Muscle layer of colon (tissue), 2 donors: ENCODE data around the gene MRPL51.
"Not testable (repeated sequence)": the region's sequence is repeated elsewhere in the genome, so short reads cannot be mapped to it uniquely, and the experiment has no call there.

Source experiments
- H3K27ac ChIP-seq: one replicate; pipeline ENCODE4 v1.7.0; 2013; ENCODE audit warnings: low read depth, mild to moderate bottlenecking, low read length, moderate library complexity
- H3K27me3 ChIP-seq, 2 donors: one replicate each; pipeline ENCODE4 v1.7.0; 2013; ENCODE audit warnings: low read length in 2 of 2, mild to moderate bottlenecking in 2 of 2; ENCODE audit not compliant: insufficient read depth in 2 of 2, control insufficient read depth in 1 of 2
- H3K36me3 ChIP-seq: one replicate; pipeline ENCODE4 v1.7.0; 2013; ENCODE audit warnings: mild to moderate bottlenecking, low read length; ENCODE audit not compliant: insufficient read depth
- H3K4me1 ChIP-seq: one replicate; pipeline ENCODE4 v1.7.0; 2013; ENCODE audit warnings: mild to moderate bottlenecking, low read length; ENCODE audit not compliant: insufficient read depth
- H3K4me3 ChIP-seq, 2 donors: one replicate each; pipeline ENCODE4 v1.7.0; 2013; ENCODE audit warnings: low read length in 2 of 2, low read depth in 1 of 2, mild to moderate bottlenecking in 1 of 2, moderate library complexity in 1 of 2
- H3K9ac ChIP-seq: one replicate; pipeline ENCODE4 v1.7.0; 2013; ENCODE audit warnings: low read length
- H3K9me3 ChIP-seq: one replicate; pipeline ENCODE4 v1.7.0; 2013; ENCODE audit warnings: mild to moderate bottlenecking, low read length
- donor health status: abdominal sarcoma.
- donor health status: Adenocarcinoma of cecum.

Gene MRPL51

DNA sequence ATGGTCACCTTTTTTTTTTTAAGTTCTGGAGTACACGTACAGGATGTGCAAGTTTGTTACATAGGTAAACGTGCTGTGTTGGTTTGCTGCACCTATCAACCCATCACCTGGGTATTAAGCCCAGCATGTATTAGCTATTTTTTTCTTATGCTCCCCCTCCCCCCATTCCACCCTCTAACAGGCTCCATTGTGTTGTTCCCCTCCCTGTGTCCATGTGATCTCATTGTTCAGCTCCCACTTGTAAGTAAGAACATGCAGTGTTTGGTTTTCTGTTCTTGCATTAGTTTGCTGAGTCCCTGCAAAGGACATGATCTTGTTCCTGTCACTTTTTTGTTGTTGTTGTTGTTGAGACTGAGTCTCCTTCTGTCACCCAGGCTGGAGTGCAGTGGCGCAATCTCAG lies 4.2 kb upstream of the MRPL51 start:
- Histone ChIP-seq H3K4me1 (peaks cover 17% of the 10 kb centered on the region), H3K36me3 (peaks cover 26% of the 10 kb centered on the region)
- H3K4me3 ChIP-seq, H3K9me3 ChIP-seq, H3K27me3 ChIP-seq, H3K27ac ChIP-seq, H3K9ac ChIP-seq: not testable (repeated sequence)

DNA sequence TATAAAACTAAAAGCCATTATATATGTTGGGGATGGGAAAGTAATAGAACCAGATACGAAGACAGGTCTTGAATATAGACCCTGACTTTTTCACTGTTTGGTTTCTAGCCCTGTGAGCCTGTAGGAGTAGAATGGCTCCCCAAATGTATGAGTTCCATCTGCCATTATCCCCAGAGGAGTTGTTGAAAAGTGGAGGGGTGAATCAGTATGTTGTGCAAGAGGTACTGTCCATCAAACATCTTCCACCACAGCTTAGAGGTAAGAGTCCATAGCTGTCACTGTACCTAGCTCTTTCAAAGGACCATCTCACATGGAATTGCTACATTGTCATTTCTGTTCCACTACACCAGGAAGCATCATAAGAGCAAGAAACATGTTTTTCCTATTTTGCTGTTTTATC lies 1.9 kb upstream of the MRPL51 start:
- Histone ChIP-seq H3K27ac (peak overlapping the region; percentile 100), H3K27me3 (no peaks in the 10 kb centered on the region), H3K9ac (peak overlapping the region; percentile 15), H3K36me3 (peaks cover 37% of the 10 kb centered on the region), H3K4me3 (peak overlapping the region in 1 of 2 donors; percentile 100), H3K9me3 (no peaks in the 10 kb centered on the region), H3K4me1 (peaks cover 22% of the 10 kb centered on the region)

DNA sequence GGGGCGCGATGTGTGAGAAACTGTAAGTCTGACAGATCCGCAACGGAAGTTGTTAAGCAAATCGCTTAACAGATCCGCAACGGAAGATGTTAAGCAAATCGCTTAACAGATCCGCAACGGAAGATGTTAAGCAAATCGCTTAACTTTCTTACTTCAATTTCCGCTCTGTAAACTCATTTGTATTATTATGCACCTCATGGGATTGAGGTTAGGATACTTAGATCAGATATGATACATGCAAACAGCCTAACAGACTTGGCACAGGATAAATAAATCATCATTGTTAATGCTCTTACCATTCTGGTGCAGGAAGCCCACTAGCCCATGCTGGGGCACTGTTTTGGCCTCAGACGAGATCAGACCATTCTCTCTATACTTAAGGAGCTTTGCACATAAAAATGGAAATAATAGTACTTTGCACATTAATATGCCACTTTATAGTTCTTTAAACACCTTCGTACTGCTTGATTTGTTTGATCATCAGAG lies 1.2 kb upstream of the MRPL51 start:
- Histone ChIP-seq H3K36me3 (peaks cover 37% of the 10 kb centered on the region), H3K27ac (peak overlapping the region; percentile 100), H3K4me1 (peaks cover 22% of the 10 kb centered on the region), H3K4me3 (peak overlapping the region; percentile 31 to 100), H3K9ac (peak overlapping the region; percentile 15), H3K27me3 (no peaks in the 10 kb centered on the region), H3K9me3 (no peaks in the 10 kb centered on the region)

DNA sequence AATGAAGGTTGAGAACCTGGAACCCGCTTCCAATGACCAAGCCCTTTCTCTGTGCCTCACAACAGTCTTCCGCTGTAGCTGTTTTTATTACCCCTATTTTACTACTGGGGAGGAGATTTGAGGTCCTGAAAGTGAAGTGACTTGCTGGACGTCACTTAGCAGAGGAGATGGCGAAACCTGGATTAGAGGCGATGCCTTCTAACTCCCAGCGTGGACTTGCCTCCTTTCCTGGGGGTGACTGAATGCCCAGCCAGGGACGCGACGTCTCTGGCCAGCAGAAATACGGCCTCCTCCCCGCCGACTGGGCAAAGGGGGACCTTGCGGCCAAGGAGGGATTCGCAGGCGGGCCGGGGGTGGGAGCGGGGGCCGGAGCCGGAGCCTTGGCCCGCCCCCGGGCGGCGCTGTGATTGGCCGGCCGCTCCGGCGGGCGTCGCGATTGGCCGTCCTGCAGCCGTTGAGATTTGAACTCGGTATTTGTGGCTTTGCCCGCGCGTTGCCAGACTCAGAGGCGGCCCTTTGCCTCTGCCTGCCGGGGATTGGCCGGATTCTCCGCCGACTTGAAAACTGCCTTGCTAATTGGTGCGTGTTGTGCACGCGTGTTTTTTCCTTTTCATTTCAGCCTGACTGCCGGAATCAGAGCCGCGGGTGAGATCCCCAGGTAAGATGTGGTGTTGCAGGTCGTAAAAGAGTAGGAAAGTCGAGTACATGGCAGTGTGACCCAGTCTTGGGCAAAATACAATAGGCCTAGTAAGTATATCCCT lies 615 bp upstream of the MRPL51 start, which contains the start of gene NCAPD2:
Gene NCAPD2 (plus strand): TSS at position 606 of the 761 bp plus-strand sequence. CDS start 997 bp downstream, outside the sequence.
- no peaks in the 10 kb centered on the region for H3K27me3 ChIP-seq
- no peaks in the 10 kb centered on the region for H3K9me3 ChIP-seq

DNA sequence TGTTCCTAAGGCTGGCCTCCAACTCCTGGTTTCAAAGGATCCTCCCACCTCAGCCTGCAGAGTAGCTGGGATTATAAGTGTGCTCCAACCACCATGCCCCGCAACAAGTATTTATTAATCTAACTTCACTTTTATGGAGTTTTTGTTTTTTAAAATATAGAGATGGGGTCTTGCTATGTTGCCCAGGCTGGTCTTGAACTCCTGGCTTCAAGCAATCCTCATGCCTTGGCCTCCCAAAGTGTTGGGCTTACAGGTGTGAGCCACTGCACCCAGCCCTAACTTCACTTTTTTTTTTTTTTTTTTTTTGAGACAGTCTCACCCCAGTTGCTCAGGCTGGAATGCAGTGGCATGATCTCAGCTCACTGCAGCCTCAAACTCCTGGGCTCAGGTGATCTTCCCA lies 2.4 kb downstream of the MRPL51 start:
- not testable (repeated sequence) for H3K27ac ChIP-seq, H3K9me3 ChIP-seq, H3K27me3 ChIP-seq, H3K4me3 ChIP-seq, H3K9ac ChIP-seq
- Histone ChIP-seq H3K36me3 (peaks cover 22% of the 10 kb centered on the region), H3K4me1 (peaks cover 22% of the 10 kb centered on the region)

More for the DNA sequence above, 615 bp upstream of the MRPL51 start, which contains the start of gene NCAPD2:
- Histone ChIP-seq H3K9ac (peak within 1 kb of the TSS; percentile 88), H3K27ac (peak within 1 kb of the TSS; percentile 100), H3K36me3 (peaks cover 37% of the 10 kb centered on the region), H3K4me3 (peak within 1 kb of the TSS; percentile 80 to 100), H3K4me1 (peaks cover 22% of the 10 kb centered on the region)

DNA sequence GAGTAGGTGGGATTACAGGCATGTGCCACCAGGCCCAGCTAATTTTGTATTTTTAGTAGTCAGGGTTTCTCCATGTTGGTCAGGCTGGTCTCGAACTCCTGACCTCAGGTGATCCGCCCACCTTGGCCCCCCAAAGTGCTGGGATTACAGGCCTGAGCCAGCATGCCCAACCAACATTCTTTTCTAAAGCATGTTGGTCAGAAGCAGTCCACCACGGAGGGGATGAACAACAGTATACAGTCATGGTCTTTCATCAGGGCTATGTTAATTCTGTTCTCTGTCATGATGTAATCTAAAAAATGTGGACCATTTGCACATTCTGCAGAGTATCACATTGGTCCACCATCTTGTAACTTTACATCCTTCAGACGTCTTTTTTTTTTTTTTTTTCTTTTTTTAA lies 3.6 kb downstream of the MRPL51 start:
- Histone ChIP-seq H3K27me3 (no peaks in the 10 kb centered on the region), H3K4me1 (peaks cover 11% of the 10 kb centered on the region), H3K27ac (no peak overlapping the region), H3K9ac (no peak overlapping the region), H3K4me3 (no peak overlapping the region), H3K9me3 (no peaks in the 10 kb centered on the region), H3K36me3 (peaks cover 12% of the 10 kb centered on the region)

DNA sequence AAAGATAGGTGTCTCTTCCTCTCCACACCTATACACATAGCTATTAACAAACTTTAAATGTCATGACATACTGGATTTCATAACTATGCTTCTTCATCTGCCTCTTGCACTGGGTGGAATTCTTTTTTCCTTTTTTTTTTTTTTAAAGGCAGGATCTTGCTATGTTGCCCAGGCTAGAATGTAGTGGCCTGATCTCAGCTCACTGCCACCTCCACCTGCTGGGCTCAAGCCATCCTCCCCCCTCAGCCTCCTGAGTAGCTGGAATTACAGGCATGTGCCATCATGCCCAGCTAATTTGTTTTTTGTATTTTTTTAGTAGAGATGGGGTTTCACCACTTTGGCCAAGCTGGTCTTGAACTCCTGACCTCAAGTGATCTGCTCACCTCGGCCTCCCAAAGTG lies 4.8 kb downstream of the MRPL51 start:
- Histone ChIP-seq H3K36me3 (peaks cover 12% of the 10 kb centered on the region), H3K4me1 (peaks cover 8% of the 10 kb centered on the region), H3K4me3 (no peak overlapping the region), H3K9me3 (no peaks in the 10 kb centered on the region), H3K27me3 (no peaks in the 10 kb centered on the region), H3K9ac (no peak overlapping the region), H3K27ac (no peak overlapping the region)

DNA sequence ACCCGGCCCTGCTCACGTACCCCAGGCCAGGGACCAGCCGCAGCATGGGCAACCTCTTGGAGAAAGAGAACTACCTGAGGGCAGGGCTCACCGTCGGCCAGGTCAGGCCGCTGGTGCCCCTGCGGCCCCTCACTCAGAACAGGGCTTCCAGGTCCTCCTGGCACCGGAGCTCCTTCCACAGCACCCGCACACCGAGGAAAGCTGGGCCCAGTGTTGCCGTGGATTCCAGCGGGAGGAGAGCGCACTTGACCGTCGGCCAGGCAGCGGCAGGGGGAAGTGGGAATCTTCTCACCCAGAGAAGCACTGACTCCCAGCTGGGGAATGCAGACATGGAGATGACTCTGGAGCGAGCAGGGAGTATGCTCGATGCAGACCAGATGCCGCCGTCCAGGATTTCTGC lies 14.6 kb downstream of the MRPL51 start:
- Histone ChIP-seq H3K9me3 (no peaks in the 10 kb centered on the region), H3K4me1 (no peaks in the 10 kb centered on the region), H3K27me3 (no peaks in the 10 kb centered on the region), H3K36me3 (no peaks in the 10 kb centered on the region), H3K27ac (no peak overlapping the region), H3K4me3 (no peak overlapping the region), H3K9ac (no peak overlapping the region)

DNA sequence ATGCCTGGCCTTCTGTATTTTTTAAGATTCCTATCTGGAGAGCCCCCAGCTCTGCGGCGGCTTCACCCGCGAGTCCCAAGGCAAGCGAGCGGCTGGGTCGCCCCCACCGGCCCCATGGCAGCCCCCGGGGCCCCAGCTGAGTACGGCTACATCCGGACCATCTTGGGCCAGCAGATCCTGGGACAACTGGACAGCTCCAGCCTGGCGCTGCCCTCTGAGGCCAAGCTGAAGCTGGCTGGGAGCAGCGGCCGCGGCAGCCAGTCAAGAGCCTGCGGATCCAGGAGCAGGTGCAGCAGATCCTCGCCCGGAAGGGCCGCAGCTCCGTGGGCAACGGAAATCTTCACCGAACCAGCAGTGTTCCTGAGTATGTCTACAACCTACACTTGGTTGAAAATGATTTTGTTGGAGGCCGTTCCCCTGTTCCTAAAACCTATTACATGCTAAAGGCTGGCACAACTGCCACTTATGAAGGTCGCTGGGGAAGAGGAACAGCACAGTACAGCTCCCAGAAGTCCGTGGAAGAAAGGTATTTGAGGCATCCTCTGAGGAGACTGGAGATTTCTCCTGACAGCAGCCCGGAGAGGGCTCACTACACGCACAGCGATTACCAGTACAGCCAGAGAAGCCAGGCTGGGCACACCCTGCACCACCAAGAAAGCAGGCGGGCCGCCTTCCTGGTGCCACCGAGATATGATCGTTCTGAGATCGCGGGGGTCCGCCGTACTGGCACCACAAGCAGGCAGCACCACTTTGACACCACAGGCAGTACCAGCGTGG lies 15.3 kb downstream of the MRPL51 start:
- H3K9ac ChIP-seq, H3K27ac ChIP-seq, H3K27me3 ChIP-seq, H3K36me3 ChIP-seq, H3K4me1 ChIP-seq, H3K9me3 ChIP-seq, H3K4me3 ChIP-seq: not testable (repeated sequence)

DNA sequence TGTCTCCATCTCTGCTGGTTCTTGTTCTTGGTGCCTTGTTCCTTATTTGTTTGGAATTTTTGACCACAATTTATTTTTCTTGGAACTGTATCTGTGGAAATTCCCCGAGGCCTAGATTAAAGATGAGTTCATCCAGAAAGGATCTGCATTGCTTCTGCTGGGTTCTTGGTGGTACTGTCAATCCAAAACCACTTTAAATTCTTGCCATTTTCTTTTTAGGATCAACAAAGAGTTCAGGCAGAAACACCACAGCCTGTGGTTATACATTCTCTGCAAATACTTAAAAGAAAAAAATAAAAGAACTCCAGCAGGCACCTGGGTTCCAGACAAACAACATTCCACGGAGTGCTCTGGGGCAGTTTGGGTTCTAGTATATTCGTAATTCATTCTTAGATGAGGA lies 16.6 kb downstream of the MRPL51 start:
- H3K4me3 ChIP-seq, result no peak overlapping the region
- no peak overlapping the region for H3K9ac ChIP-seq
- H3K27me3 ChIP-seq, result no peaks in the 10 kb centered on the region
- H3K27ac ChIP-seq, result no peak overlapping the region
- H3K36me3 ChIP-seq, result no peaks in the 10 kb centered on the region
- H3K9me3 ChIP-seq, result no peaks in the 10 kb centered on the region
- no peaks in the 10 kb centered on the region for H3K4me1 ChIP-seq

DNA sequence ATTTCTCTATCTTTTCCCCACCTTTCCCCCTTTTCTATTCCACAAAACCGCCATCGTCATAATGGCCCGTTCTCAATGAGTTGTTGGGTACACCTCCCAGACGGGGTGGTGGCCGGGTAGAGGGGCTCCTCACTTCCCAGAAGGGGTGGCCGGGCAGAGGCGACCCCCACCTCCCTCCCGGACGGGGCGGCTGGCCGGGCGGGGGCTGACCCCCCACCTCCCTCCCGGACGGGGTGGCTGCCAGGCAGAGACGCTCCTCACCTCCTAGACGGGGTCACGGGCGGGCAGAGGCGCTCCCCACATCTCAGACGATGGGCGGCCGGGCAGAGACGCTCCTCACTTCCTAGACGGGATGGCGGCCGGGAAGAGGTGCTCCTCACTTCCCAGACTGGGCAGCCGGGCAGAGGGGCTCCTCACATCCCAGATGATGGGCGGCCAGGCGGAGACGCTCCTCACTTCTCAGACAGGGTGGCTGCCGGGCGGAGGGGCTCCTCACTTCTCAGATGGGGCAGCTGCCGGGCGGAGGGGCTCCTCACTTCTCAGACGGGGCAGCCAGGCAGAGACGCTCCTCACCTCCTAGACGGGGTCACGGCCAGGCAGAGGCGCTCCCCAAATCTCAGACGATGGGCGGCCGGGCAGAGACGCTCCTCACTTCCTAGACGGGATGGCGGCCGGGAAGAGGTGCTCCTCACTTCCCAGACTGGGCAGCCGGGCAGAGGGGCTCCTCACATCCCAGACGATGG lies 17.7 kb downstream of the MRPL51 start:
- H3K27ac ChIP-seq, H3K4me3 ChIP-seq, H3K27me3 ChIP-seq, H3K36me3 ChIP-seq, H3K4me1 ChIP-seq, H3K9me3 ChIP-seq, H3K9ac ChIP-seq: not testable (repeated sequence)
